Progenitor cell of endocrine pancreas (in vitro differentiated cells): Measurements from ENCODE around the gene CDH13. TPM values are rescaled to one million over a fixed set of nuclear protein-coding genes. Genes with fewer than 3 reads are reported as not detected.

ENCODE experiments used
- DNase-seq: peaks from one replicate; pipeline ENCODE4 v3.0.0; 2021; ENCODE audit warnings: low spot score; ENCODE audit not compliant: unreplicated experiment
- H3K27ac Mint-ChIP-seq: 2 replicates; pipeline ENCODE4 v1.8.0; 2021; ENCODE audit warnings: mild to moderate bottlenecking, moderate library complexity, mixed read lengths
- H3K27me3 Mint-ChIP-seq: 2 replicates; pipeline ENCODE4 v1.8.0; 2021; ENCODE audit warnings: mixed read lengths
- H3K36me3 Mint-ChIP-seq: 2 replicates; pipeline ENCODE4 v1.8.0; 2022; ENCODE audit warnings: mixed read lengths; ENCODE audit not compliant: insufficient read depth
- H3K4me1 Mint-ChIP-seq: 2 replicates; pipeline ENCODE4 v1.8.0; 2021; ENCODE audit warnings: low read depth, mixed read lengths
- H3K4me3 Mint-ChIP-seq: 2 replicates; pipeline ENCODE4 v1.8.0; 2021; ENCODE audit warnings: low read depth, mild to moderate bottlenecking, moderate library complexity, mixed read lengths
- H3K9me3 Mint-ChIP-seq: 2 replicates; pipeline ENCODE4 v1.8.0; 2021; ENCODE audit warnings: low read depth, mixed read lengths
- total RNA-seq: library from RNA; stranded (reverse); gene quantifications from 2 replicates; pipeline ENCODE4 v1.2.1, GENCODE V29; 2021
- TF ChIP-seq, protein P1 (sequence below): fragments of 200-600 bp; sonication (generic); IDR thresholded peaks from one replicate; pipeline ENCODE4 v1.5.0; 2021; ENCODE audit warnings: antibody characterized with exemption, mild to moderate bottlenecking; ENCODE audit not compliant: unreplicated experiment

Gene CDH13
- total RNA-seq, 1 donor from 2014 or later: 0.38 TPM

DNA sequence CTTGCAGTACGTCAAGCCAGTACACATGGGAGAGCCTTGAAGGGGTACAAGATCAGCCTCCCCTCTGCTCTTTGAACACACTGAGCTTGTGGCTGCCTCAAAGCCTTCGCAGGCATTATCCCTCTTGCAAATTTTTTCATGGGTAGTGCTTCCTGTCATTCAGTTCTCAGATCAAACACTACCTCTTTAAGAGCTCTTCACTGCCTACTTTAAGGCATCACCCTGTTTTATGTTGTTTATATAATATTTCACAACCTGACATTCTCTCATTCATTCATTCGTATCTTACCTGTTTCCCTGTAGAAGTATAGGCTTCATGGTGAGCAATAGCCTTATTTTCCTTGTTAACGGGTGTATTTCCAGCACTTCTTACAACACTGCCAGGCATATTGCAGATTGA is 269.1 kb downstream of the CDH13 start:
- TF ChIP-seq, protein P1, sequence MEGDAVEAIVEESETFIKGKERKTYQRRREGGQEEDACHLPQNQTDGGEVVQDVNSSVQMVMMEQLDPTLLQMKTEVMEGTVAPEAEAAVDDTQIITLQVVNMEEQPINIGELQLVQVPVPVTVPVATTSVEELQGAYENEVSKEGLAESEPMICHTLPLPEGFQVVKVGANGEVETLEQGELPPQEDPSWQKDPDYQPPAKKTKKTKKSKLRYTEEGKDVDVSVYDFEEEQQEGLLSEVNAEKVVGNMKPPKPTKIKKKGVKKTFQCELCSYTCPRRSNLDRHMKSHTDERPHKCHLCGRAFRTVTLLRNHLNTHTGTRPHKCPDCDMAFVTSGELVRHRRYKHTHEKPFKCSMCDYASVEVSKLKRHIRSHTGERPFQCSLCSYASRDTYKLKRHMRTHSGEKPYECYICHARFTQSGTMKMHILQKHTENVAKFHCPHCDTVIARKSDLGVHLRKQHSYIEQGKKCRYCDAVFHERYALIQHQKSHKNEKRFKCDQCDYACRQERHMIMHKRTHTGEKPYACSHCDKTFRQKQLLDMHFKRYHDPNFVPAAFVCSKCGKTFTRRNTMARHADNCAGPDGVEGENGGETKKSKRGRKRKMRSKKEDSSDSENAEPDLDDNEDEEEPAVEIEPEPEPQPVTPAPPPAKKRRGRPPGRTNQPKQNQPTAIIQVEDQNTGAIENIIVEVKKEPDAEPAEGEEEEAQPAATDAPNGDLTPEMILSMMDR: no peak
- H3K36me3 Mint-ChIP-seq: no peaks in the 10 kb centered on the region

GRCh38 chr16:82899006-82899405 is 272.2 kb downstream of the CDH13 start:
- Mint-ChIP-seq H3K36me3 (no peaks in the 10 kb centered on the region), H3K4me3 (no peak overlapping the region), H3K27ac (no peak overlapping the region), H3K27me3 (peaks cover 2% of the 10 kb centered on the region), H3K4me1 (peaks cover 8% of the 10 kb centered on the region), H3K9me3 (no peaks in the 10 kb centered on the region)
- TF ChIP-seq, protein P1: no peak
- no peak for DNase-seq

More for the DNA sequence above, 269.1 kb downstream of the CDH13 start:
- H3K27me3 Mint-ChIP-seq: peaks cover 5% of the 10 kb centered on the region
- no peak overlapping the region for H3K27ac Mint-ChIP-seq
- H3K4me1 Mint-ChIP-seq: peaks cover 5% of the 10 kb centered on the region
- no peaks in the 10 kb centered on the region for H3K9me3 Mint-ChIP-seq
- DNase-seq: no peak
- H3K4me3 Mint-ChIP-seq: no peak overlapping the region

DNA sequence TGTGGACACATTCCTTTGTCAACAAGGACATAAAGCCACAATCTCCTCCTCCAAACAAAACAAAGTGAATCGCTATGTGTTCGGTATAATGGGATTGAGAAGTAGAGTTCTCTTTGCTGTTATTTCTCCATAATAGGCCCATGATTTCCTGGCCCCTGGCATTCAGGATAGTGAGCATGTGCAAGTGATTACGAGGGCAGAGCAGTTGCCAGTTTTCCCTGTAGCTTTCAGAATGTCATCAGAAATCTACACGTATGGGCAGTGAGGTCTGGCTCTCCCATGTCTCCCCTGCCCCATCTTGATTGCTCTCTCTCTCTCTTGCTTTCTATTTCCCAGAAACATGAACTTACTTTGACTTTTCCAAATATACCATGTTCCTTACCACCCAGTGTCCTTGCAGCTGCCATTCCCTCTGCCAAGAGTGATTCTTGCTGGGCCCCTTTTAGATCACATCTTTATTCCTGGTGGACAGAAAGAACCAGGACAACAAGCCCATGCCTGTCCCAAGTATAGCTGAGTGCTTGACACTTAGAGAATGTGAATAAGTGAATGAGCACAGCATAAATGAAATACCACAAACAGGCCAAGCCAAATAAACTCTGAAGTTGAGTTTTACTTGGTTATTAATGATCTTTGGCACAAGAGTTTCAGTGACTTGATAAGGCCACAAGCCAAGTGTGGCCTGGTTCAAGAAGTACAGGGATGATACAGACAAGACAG is 273.1 kb downstream of the CDH13 start:
- TF ChIP-seq, protein P1: no peak
- H3K27me3 Mint-ChIP-seq: peaks cover 2% of the 10 kb centered on the region
- peaks cover 8% of the 10 kb centered on the region for H3K4me1 Mint-ChIP-seq
- H3K4me3 Mint-ChIP-seq: no peak overlapping the region
- no peaks in the 10 kb centered on the region for H3K9me3 Mint-ChIP-seq
- H3K36me3 Mint-ChIP-seq: no peaks in the 10 kb centered on the region
- no peak for DNase-seq
- H3K27ac Mint-ChIP-seq: no peak overlapping the region

- TF ChIP-seq, protein P1: no peak
- H3K36me3 Mint-ChIP-seq: no peaks in the 10 kb centered on the region
- H3K9me3 Mint-ChIP-seq: no peaks in the 10 kb centered on the region
- DNase-seq: no peak
- H3K4me1 Mint-ChIP-seq: peaks cover 8% of the 10 kb centered on the region
- peak overlapping the region; percentile 37 for H3K27ac Mint-ChIP-seq
- peaks cover 2% of the 10 kb centered on the region for H3K27me3 Mint-ChIP-seq
- H3K4me3 Mint-ChIP-seq: no peak overlapping the region
Measured at GRCh38 chr16:82900559-82900958, 273.8 kb downstream of the CDH13 start.

DNA sequence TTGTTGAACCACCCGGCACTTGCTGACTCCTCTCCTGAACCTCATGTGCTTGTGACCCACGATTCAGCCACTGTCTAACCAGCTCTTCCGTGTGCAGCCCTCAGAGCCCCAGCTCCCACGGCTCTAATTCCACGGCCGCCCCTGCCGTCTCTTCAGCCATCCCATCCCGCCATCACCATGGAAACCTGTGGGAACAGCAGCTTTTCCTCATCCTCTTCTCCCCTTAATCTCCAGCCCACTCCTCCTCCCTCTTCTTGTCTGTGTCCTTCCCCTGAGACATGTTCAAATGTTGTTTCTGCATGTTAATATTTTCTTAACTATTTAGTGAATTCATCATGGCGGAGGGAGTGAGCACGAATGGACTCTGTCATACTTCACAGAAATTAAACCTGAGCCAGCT is 285.2 kb downstream of the CDH13 start:
- peaks cover 5% of the 10 kb centered on the region for H3K27me3 Mint-ChIP-seq
- DNase-seq: no peak
- no peaks in the 10 kb centered on the region for H3K36me3 Mint-ChIP-seq
- no peak overlapping the region for H3K27ac Mint-ChIP-seq
- H3K4me1 Mint-ChIP-seq: peaks cover 1% of the 10 kb centered on the region
- H3K9me3 Mint-ChIP-seq: no peaks in the 10 kb centered on the region
- H3K4me3 Mint-ChIP-seq: no peak overlapping the region
- TF ChIP-seq, protein P1: no peak
